Measurements from ENCODE around the gene OSBPL9.

GRCh38 chr1:51780927-51781326 is 164.0 kb downstream of the OSBPL9 start:
- TF ChIP-seq, protein P1, sequence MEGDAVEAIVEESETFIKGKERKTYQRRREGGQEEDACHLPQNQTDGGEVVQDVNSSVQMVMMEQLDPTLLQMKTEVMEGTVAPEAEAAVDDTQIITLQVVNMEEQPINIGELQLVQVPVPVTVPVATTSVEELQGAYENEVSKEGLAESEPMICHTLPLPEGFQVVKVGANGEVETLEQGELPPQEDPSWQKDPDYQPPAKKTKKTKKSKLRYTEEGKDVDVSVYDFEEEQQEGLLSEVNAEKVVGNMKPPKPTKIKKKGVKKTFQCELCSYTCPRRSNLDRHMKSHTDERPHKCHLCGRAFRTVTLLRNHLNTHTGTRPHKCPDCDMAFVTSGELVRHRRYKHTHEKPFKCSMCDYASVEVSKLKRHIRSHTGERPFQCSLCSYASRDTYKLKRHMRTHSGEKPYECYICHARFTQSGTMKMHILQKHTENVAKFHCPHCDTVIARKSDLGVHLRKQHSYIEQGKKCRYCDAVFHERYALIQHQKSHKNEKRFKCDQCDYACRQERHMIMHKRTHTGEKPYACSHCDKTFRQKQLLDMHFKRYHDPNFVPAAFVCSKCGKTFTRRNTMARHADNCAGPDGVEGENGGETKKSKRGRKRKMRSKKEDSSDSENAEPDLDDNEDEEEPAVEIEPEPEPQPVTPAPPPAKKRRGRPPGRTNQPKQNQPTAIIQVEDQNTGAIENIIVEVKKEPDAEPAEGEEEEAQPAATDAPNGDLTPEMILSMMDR (IDR thresholded peaks at IDR 0.05 in 2 of 3, conservative IDR thresholded peaks at IDR 0.05 in 1 of 3; ENCODE audit: control insufficient read depth in 2 of 3, extremely low read depth in 1 of 3, insufficient read depth in 1 of 3, low read depth in 3 of 3, low read length in 3 of 3) = no peak
- TF ChIP-seq, protein P2, sequence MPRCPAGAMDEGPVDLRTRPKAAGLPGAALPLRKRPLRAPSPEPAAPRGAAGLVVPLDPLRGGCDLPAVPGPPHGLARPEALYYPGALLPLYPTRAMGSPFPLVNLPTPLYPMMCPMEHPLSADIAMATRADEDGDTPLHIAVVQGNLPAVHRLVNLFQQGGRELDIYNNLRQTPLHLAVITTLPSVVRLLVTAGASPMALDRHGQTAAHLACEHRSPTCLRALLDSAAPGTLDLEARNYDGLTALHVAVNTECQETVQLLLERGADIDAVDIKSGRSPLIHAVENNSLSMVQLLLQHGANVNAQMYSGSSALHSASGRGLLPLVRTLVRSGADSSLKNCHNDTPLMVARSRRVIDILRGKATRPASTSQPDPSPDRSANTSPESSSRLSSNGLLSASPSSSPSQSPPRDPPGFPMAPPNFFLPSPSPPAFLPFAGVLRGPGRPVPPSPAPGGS (IDR thresholded peaks at IDR 0.05; ENCODE audit: borderline replicate concordance, insufficient read depth, low read depth, low read length, poor library complexity, severe bottlenecking) = no peak
- TF ChIP-seq EZH2 (IDR thresholded peaks at IDR 0.05; ENCODE audit: borderline replicate concordance, control insufficient read depth, low read depth, low read length) = no peak
